ENCODE results near the gene R3HDM2. TPM values are rescaled to one million over a fixed set of nuclear protein-coding genes. Genes with fewer than 3 reads are reported as not detected.

The R3HDM2 gene
- total RNA-seq, 1 donor from 2014 or later = 19.2 TPM

DNA sequence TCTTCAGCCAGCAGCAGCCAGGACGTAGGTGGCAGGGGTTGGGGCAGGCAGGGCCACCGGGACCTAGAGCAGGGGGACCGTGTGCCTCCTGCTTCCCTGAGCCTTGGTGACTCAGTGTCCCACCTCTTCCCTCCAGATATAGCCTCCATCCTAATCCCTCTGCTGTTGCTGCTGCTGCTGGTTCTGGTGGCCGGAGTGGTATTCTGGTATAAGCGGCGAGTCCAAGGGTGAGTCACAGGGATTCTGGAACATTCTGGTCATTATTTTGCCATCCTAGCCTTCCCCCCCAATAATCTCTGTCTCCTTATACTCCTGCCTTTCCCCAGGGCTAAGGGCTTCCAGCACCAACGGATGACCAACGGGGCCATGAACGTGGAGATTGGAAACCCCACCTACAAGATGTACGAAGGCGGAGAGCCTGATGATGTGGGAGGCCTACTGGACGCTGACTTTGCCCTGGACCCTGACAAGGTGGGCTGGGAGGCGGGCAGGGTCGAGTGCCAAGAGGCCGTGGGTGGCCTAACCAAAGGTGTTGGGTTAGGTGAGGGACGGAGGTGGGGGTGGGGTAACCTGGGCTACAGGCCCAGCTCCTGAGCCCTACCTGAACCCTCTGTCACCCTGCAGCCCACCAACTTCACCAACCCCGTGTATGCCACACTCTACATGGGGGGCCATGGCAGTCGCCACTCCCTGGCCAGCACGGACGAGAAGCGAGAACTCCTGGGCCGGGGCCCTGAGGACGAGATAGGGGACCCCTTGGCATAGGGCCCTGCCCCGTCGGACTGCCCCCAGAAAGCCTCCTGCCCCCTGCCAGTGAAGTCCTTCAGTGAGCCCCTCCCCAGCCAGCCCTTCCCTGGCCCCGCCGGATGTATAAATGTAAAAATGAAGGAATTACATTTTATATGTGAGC, 218.8 kb downstream of the R3HDM2 start:
- H3K4me1 ChIP-seq (ENCODE audit: insufficient read depth, low read length) = peaks cover 11% of the 10 kb centered on the region
- no peak overlapping the region for H2AFZ ChIP-seq (ENCODE audit: low read depth, low read length)
- TF ChIP-seq CTCF (IDR thresholded peaks at IDR 0.05; ENCODE audit: insufficient read depth, low read depth, low read length) = no peak
- no peak for TF ChIP-seq EZH2 (IDR thresholded peaks at IDR 0.05; ENCODE audit: insufficient read depth, low read length)
- no peaks in the 10 kb centered on the region for H3K9me3 ChIP-seq (ENCODE audit: insufficient read depth, low read depth, low read length)
- FAIRE-seq (no peak), DNase-seq (ENCODE audit: low read depth) (no peak)
- Mint-ChIP-seq H3K27me3 (ENCODE audit: low read depth, unreplicated experiment) (peaks cover 6% of the 10 kb centered on the region), H3K27ac (ENCODE audit: unreplicated experiment) (no peak overlapping the region), H3K9me3 (ENCODE audit: unreplicated experiment) (no peaks in the 10 kb centered on the region), H3K36me3 (ENCODE audit: low read depth, unreplicated experiment) (peaks cover 24% of the 10 kb centered on the region), H3K4me3 (ENCODE audit: unreplicated experiment) (no peak overlapping the region), H3K4me1 (ENCODE audit: low read depth, unreplicated experiment) (peaks cover 27% of the 10 kb centered on the region)
- H3K79me2 ChIP-seq (ENCODE audit: insufficient read depth, low read length) = no peaks in the 10 kb centered on the region
- H3K4me2 ChIP-seq (ENCODE audit: low read length) = no peak overlapping the region
- H3K4me3 ChIP-seq (ENCODE audit: insufficient read depth, low read depth, low read length) = no peak overlapping the region
- H3K27ac ChIP-seq (ENCODE audit: low read depth, low read length) = no peak overlapping the region
- peaks cover 2% of the 10 kb centered on the region for H3K36me3 ChIP-seq (ENCODE audit: insufficient read depth, low read length)
- H3K27me3 ChIP-seq (ENCODE audit: insufficient read depth, low read length) = peaks cover 16% of the 10 kb centered on the region
- no peak overlapping the region for H3K9ac ChIP-seq (ENCODE audit: low read length)
- peaks cover 76% of the 10 kb centered on the region for H4K20me1 ChIP-seq (ENCODE audit: insufficient read depth, low read length)

DNA sequence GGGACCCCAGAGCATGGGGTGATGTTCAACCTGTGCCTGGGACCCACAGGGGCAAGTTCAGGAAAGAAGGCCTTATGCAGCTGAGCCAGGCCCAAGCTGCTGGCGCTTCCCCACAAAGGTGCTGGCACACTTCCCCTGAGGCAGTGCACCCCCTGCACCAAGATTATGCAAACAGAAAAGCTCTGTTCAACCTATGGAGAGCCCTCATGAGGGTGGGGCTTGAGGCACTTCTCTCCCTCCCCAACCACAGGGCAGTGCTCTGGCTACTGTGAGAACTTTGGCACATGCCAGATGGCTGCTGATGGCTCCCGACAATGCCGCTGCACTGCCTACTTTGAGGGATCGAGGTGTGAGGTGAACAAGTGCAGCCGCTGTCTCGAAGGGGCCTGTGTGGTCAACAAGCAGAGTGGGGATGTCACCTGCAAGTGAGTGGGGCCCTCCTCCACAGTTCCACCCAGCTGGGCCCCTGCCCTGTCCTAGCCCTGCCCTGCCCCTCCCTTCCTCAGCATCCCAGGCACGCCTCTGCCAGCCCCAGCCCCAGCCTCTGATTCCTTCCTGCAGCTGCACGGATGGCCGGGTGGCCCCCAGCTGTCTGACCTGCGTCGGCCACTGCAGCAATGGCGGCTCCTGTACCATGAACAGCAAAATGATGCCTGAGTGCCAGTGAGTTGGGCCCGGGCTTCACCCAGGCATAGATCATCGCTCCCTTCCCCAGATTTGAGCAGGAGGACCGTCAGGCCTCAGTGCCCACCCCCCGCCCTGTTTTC, 219.7 kb downstream of the R3HDM2 start:
- H4K20me1 ChIP-seq (ENCODE audit: insufficient read depth, low read length) = peaks cover 79% of the 10 kb centered on the region
- H3K79me2 ChIP-seq (ENCODE audit: insufficient read depth, low read length) = no peaks in the 10 kb centered on the region
- H3K4me2 ChIP-seq (ENCODE audit: low read length) = no peak overlapping the region
- TF ChIP-seq EZH2 (IDR thresholded peaks at IDR 0.05; ENCODE audit: insufficient read depth, low read length) = no peak
- TF ChIP-seq CTCF (IDR thresholded peaks at IDR 0.05; ENCODE audit: insufficient read depth, low read depth, low read length) = no peak
- peaks cover 13% of the 10 kb centered on the region for H3K27me3 ChIP-seq (ENCODE audit: insufficient read depth, low read length)
- H3K27ac ChIP-seq (ENCODE audit: low read depth, low read length) = no peak overlapping the region
- H3K9me3 Mint-ChIP-seq (ENCODE audit: unreplicated experiment) = no peaks in the 10 kb centered on the region
- peaks cover 2% of the 10 kb centered on the region for H3K36me3 ChIP-seq (ENCODE audit: insufficient read depth, low read length)
- H2AFZ ChIP-seq (ENCODE audit: low read depth, low read length) = no peak overlapping the region
- H3K9ac ChIP-seq (ENCODE audit: low read length) = no peak overlapping the region
- H3K4me1 ChIP-seq (ENCODE audit: insufficient read depth, low read length) = peaks cover 8% of the 10 kb centered on the region
- H3K36me3 Mint-ChIP-seq (ENCODE audit: low read depth, unreplicated experiment) = peaks cover 24% of the 10 kb centered on the region
- no peaks in the 10 kb centered on the region for H3K9me3 ChIP-seq (ENCODE audit: insufficient read depth, low read depth, low read length)
- DNase-seq (ENCODE audit: low read depth) (no peak), FAIRE-seq (no peak)
- peaks cover 6% of the 10 kb centered on the region for H3K27me3 Mint-ChIP-seq (ENCODE audit: low read depth, unreplicated experiment)
- no peak overlapping the region for H3K27ac Mint-ChIP-seq (ENCODE audit: unreplicated experiment)
- no peak overlapping the region for H3K4me3 ChIP-seq (ENCODE audit: insufficient read depth, low read depth, low read length)
- H3K4me1 Mint-ChIP-seq (ENCODE audit: low read depth, unreplicated experiment) = peaks cover 27% of the 10 kb centered on the region
- no peak overlapping the region for H3K4me3 Mint-ChIP-seq (ENCODE audit: unreplicated experiment)

All from astrocyte (in vitro differentiated cells and primary cell).